CD14-positive monocyte (primary cell): ENCODE results near the gene C5AR2. TPM values are rescaled to one million over a fixed set of nuclear protein-coding genes. Genes with fewer than 3 reads are reported as not detected.

Experiments
- DNase-seq, 3 donors: peaks; one replicate each; pipeline ENCODE4 v3.0.0-alpha.2; 2011 to 2022
- H2AFZ ChIP-seq: 2 replicates; pipeline ENCODE4 v1.6.0; 2012; ENCODE audit warnings: mild to moderate bottlenecking, low read depth, low read length, inconsistent platforms; ENCODE audit not compliant: insufficient read depth, poor library complexity, severe bottlenecking
- H3K27ac ChIP-seq, 2 donors: 1 replicate in 1 of 2; 2 replicates in 1 of 2; pipeline ENCODE4 v1.5.1; 2012 to 2013; ENCODE audit warnings: low read length in 2 of 2, control low read depth in 1 of 2, inconsistent platforms in 1 of 2, low read depth in 1 of 2, mild to moderate bottlenecking in 1 of 2
- H3K27me3 ChIP-seq, 2 donors: one replicate each; pipeline versions ENCODE4 v1.6.0 to v1.6.1; 2011 to 2013; ENCODE audit warnings: low read length in 2 of 2; ENCODE audit not compliant: control insufficient read depth in 2 of 2, insufficient read depth in 2 of 2
- H3K36me3 ChIP-seq, 2 donors: replicated peaks in 1 of 2; 1 replicate in 1 of 2; 2 replicates in 1 of 2; pipeline versions ENCODE4 v1.5.1 to v1.6.1; 2012 to 2013; ENCODE audit warnings: low read length in 2 of 2, control low read depth in 1 of 2, inconsistent platforms in 1 of 2, mild to moderate bottlenecking in 1 of 2; ENCODE audit not compliant: insufficient read depth in 2 of 2, control insufficient read depth in 1 of 2
- H3K4me1 ChIP-seq, 2 donors: 1 replicate in 1 of 2; 2 replicates in 1 of 2; pipeline versions ENCODE4 v1.5.1 to v1.6.1; 2012 to 2013; ENCODE audit warnings: low read length in 2 of 2, control low read depth in 1 of 2, inconsistent platforms in 1 of 2, mild to moderate bottlenecking in 1 of 2, moderate library complexity in 1 of 2; ENCODE audit not compliant: insufficient read depth in 2 of 2, control insufficient read depth in 1 of 2
- H3K4me2 ChIP-seq: replicated peaks from 2 replicates; pipeline ENCODE3; 2012; ENCODE audit warnings: low read length, moderate library complexity, mild to moderate bottlenecking; ENCODE audit not compliant: poor library complexity, severe bottlenecking; ENCODE audit errors: extremely low read depth
- H3K4me3 ChIP-seq, 3 experiments: fragments of 200-600 bp in 1 of 3; sonication (generic) in 1 of 3; replicated peaks in 1 of 3; 1 replicate in 2 of 3; 2 replicates in 1 of 3; pipeline ENCODE4 v1.5.1; 2011 to 2013; ENCODE audit warnings: low read length in 3 of 3, mild to moderate bottlenecking in 3 of 3, control low read depth in 2 of 3, low read depth in 2 of 3, inconsistent platforms in 1 of 3, moderate library complexity in 1 of 3
- H3K79me2 ChIP-seq: 2 replicates; pipeline ENCODE4 v1.6.0; 2012; ENCODE audit warnings: mild to moderate bottlenecking, control low read depth, inconsistent platforms, low read length, moderate library complexity; ENCODE audit not compliant: insufficient read depth
- H3K9ac ChIP-seq: 2 replicates; pipeline ENCODE4 v1.6.0; 2017; ENCODE audit warnings: low read length, mild to moderate bottlenecking; ENCODE audit not compliant: insufficient read depth, poor library complexity, severe bottlenecking
- H3K9me3 ChIP-seq, 2 donors: replicated peaks in 1 of 2; 1 replicate in 1 of 2; 2 replicates in 1 of 2; pipeline versions ENCODE4 v1.5.1 to v1.6.1; 2012 to 2013; ENCODE audit warnings: low read length in 2 of 2, control low read depth in 1 of 2; ENCODE audit not compliant: control insufficient read depth in 1 of 2, insufficient read depth in 1 of 2
- H4K20me1 ChIP-seq: 2 replicates; pipeline ENCODE4 v1.6.0; 2012; ENCODE audit warnings: mild to moderate bottlenecking, low read length, control low read depth, moderate library complexity; ENCODE audit not compliant: insufficient read depth
- H3K27ac Mint-ChIP-seq, 7 donors: one replicate each; pipeline ENCODE4 v1.8.0; 2020; ENCODE audit warnings: mild to moderate bottlenecking in 7 of 7, mixed read lengths in 7 of 7, moderate library complexity in 6 of 7, inconsistent platforms in 2 of 7
- H3K27me3 Mint-ChIP-seq, 3 donors: one replicate each; pipeline ENCODE4 v1.8.0; 2021 to 2022; ENCODE audit warnings: low read depth in 3 of 3, mild to moderate bottlenecking in 3 of 3, mixed read lengths in 3 of 3, moderate library complexity in 3 of 3, inconsistent platforms in 1 of 3
- H3K36me3 Mint-ChIP-seq, 2 donors: one replicate each; pipeline ENCODE4 v1.8.0; 2020; ENCODE audit warnings: mixed read lengths in 2 of 2, inconsistent platforms in 1 of 2, mild to moderate bottlenecking in 1 of 2
- H3K4me1 Mint-ChIP-seq: one replicate; pipeline ENCODE4 v1.8.0; 2020; ENCODE audit warnings: mild to moderate bottlenecking, mixed read lengths
- H3K4me3 Mint-ChIP-seq, 2 donors: one replicate each; pipeline ENCODE4 v1.8.0; 2020; ENCODE audit warnings: mild to moderate bottlenecking in 2 of 2, mixed read lengths in 2 of 2, moderate library complexity in 1 of 2
- H3K9me3 Mint-ChIP-seq, 7 donors: one replicate each; pipeline ENCODE4 v1.8.0; 2020 to 2022; ENCODE audit warnings: mixed read lengths in 7 of 7, mild to moderate bottlenecking in 6 of 7, moderate library complexity in 6 of 7, inconsistent platforms in 2 of 7
- WGBS: methylation state at CpG from one replicate; pipeline ENCODE4 v1.1.5; 2013; ENCODE audit warnings: missing lambda C conversion rate; ENCODE audit not compliant: insufficient coverage; 5-methylcytosine and 5-hydroxymethylcytosine counted together
- intact Hi-C, 2 donors: fragments of 100-400 bp; cut with micrococcal nuclease; formaldehyde crosslinking; loops; one replicate each; pipeline versions ENCODE4 v1.15.0 to v1.15.1; 2023
- polyA plus RNA-seq, 3 donors: library from polyadenylated mRNA; depleted of rRNA in 1 of 3; unstranded in 2 of 3; stranded (reverse) in 1 of 3; fragments of 300-500 nt in 2 of 3; fragments of >200 nt in 1 of 3; fragmentation: Illumina TruSeq in 2 of 3; gene quantifications; 1 replicate in 2 of 3; 2 replicates in 1 of 3; pipeline ENCODE4 v1.2.3, GENCODE V29; 2012 to 2021
- TF ChIP-seq, protein P1 (sequence below): fragments of 200-600 bp; IDR thresholded peaks from one replicate; pipeline ENCODE4 v1.8.0; 2022; ENCODE audit warnings: antibody characterized with exemption, mild to moderate bottlenecking

C5AR2 gene
- polyA plus RNA-seq, 3 donors = 2.4 to 46.9 (median 4.3) TPM

DNA sequence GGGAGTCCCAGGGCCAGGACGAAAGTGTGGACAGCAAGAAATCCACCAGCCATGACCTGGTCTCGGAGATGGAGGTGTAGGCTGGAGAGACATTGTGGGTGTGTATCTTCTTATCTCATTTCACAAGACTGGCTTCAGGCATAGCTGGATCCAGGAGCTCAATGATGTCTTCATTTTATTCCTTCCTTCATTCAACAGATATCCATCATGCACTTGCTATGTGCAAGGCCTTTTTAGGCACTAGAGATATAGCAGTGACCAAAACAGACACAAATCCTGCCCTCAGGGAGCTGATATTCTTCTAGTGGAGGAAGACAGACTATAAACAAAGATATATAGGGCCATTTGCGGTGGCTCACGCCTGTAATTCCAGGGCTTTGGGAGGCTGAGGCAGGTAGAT lies 9.8 kb downstream of the C5AR2 start:
- intact Hi-C loops = no loop called here
- Histone ChIP-seq H4K20me1 (no peaks in the 10 kb centered on the region), H3K4me1 (peaks cover 25 to 32% of the 10 kb centered on the region in 2 donors), H3K79me2 (peaks cover 7% of the 10 kb centered on the region), H2AFZ (no peak overlapping the region), H3K27ac (no peak overlapping the region), H3K4me3 (no peak overlapping the region), H3K27me3 (no peaks in the 10 kb centered on the region), H3K4me2 (no peak overlapping the region), H3K9me3 (no peaks in the 10 kb centered on the region), H3K9ac (no peak overlapping the region), H3K36me3 (peaks cover 16 to 31% of the 10 kb centered on the region in 2 donors)
- no peak for DNase-seq
- Mint-ChIP-seq H3K9me3 (peaks cover 0 to 15% (median 5%) of the 10 kb centered on the region in 7 donors), H3K4me1 (peaks cover 33% of the 10 kb centered on the region), H3K27me3 (peaks cover 3 to 7% (median 6%) of the 10 kb centered on the region in 3 donors), H3K4me3 (no peak overlapping the region), H3K27ac (no peak overlapping the region), H3K36me3 (peaks cover 33 to 49% of the 10 kb centered on the region in 2 donors)
- no CpG with 5 or more reads among the region's 4 CpGs for WGBS
- TF ChIP-seq, protein P1, sequence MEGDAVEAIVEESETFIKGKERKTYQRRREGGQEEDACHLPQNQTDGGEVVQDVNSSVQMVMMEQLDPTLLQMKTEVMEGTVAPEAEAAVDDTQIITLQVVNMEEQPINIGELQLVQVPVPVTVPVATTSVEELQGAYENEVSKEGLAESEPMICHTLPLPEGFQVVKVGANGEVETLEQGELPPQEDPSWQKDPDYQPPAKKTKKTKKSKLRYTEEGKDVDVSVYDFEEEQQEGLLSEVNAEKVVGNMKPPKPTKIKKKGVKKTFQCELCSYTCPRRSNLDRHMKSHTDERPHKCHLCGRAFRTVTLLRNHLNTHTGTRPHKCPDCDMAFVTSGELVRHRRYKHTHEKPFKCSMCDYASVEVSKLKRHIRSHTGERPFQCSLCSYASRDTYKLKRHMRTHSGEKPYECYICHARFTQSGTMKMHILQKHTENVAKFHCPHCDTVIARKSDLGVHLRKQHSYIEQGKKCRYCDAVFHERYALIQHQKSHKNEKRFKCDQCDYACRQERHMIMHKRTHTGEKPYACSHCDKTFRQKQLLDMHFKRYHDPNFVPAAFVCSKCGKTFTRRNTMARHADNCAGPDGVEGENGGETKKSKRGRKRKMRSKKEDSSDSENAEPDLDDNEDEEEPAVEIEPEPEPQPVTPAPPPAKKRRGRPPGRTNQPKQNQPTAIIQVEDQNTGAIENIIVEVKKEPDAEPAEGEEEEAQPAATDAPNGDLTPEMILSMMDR = no peak

- Histone ChIP-seq H3K4me1 (peaks cover 15 to 17% of the 10 kb centered on the region in 2 donors), H3K4me2 (no peak overlapping the region), H3K27ac (no peak overlapping the region), H3K79me2 (no peaks in the 10 kb centered on the region), H3K9ac (no peak overlapping the region), H3K4me3 (no peak overlapping the region), H3K27me3 (no peaks in the 10 kb centered on the region), H3K9me3 (no peaks in the 10 kb centered on the region), H4K20me1 (no peaks in the 10 kb centered on the region), H3K36me3 (peaks cover 16 to 31% of the 10 kb centered on the region in 2 donors), H2AFZ (no peak overlapping the region)
- intact Hi-C loops = no loop called here
- TF ChIP-seq, protein P1 = no peak
- H3K9me3 Mint-ChIP-seq = peaks cover 0 to 15% (median 5%) of the 10 kb centered on the region in 7 donors
- H3K27me3 Mint-ChIP-seq = peaks cover 3 to 7% (median 6%) of the 10 kb centered on the region in 3 donors
- H3K4me1 Mint-ChIP-seq = peaks cover 25% of the 10 kb centered on the region
- H3K36me3 Mint-ChIP-seq = peaks cover 33 to 53% of the 10 kb centered on the region in 2 donors
- WGBS = 95% methylated on average over 3 of the region's 11 CpGs
- no peak overlapping the region for H3K4me3 Mint-ChIP-seq
- DNase-seq = no peak
- H3K27ac Mint-ChIP-seq = peak overlapping the region in 3 of 7 donors; percentile 53 to 73 (median 60)
These were observed 11.3 kb downstream of the C5AR2 start for GRCh38 chr19:47343194-47343802.
